T-cell (primary cell): ENCODE data around the gene SRPX2. TPM values are rescaled to one million over a fixed set of nuclear protein-coding genes. Genes with fewer than 3 reads are reported as not detected.

Experiments
- ATAC-seq, 4 experiments: fragments of 200-7000 bp in 3 of 4; fragments of 150-1000 bp in 1 of 4; cut with Tn5 transposase; replicated peaks in 1 of 4; 1 replicate in 3 of 4; 2 replicates in 1 of 4; pipeline ENCODE4 v1.10.0; 2021; ENCODE audit warnings: moderate library complexity in 3 of 4, mild to moderate bottlenecking in 2 of 4, moderate number of reproducible peaks in 1 of 4
- CTCF ChIA-PET, 2 donors: fragments of 300-600 bp; sonication (Branson Sonifier 250); formaldehyde crosslinking; loops; one replicate each; lab custom pipeline; 2022; ENCODE audit warnings: antibody characterized with exemption in 2 of 2; lab: Charles Lee
- POLR2A ChIA-PET, 2 donors: fragments of 300-600 bp; sonication (Branson Sonifier 250); formaldehyde crosslinking; loops; one replicate each; lab custom pipeline; 2022; ENCODE audit warnings: antibody characterized with exemption in 2 of 2; lab: Charles Lee
- DNase-seq, 35 experiments: peaks; one replicate each; pipeline versions ENCODE4 v3.0.0 to v3.0.0-alpha.2; 2013 to 2023
- H3K27ac ChIP-seq: one replicate; pipeline ENCODE4 v1.5.1; 2013; ENCODE audit warnings: low read length
- H3K27me3 ChIP-seq, 2 experiments: replicated peaks in 1 of 2; 1 replicate in 1 of 2; 2 replicates in 1 of 2; pipeline versions ENCODE4 v1.6.1 to v1.7.0; 2013; ENCODE audit warnings: low read length in 1 of 2, mixed read lengths in 1 of 2; ENCODE audit not compliant: control insufficient read depth in 2 of 2, insufficient read depth in 2 of 2; ENCODE audit errors: extremely low read depth in 1 of 2
- H3K36me3 ChIP-seq, 2 donors: 1 replicate in 1 of 2; 2 replicates in 1 of 2; pipeline versions ENCODE4 v1.6.1 to v1.7.0; 2013; ENCODE audit warnings: low read length in 1 of 2; ENCODE audit not compliant: control insufficient read depth in 2 of 2, insufficient read depth in 1 of 2; ENCODE audit errors: extremely low read depth in 1 of 2
- H3K4me1 ChIP-seq, 2 experiments: 1 replicate in 1 of 2; 2 replicates in 1 of 2; pipeline versions ENCODE4 v1.6.1 to v1.7.0; 2013; ENCODE audit warnings: low read length in 2 of 2, mixed read lengths in 1 of 2; ENCODE audit not compliant: insufficient read depth in 2 of 2, control insufficient read depth in 1 of 2; ENCODE audit errors: extremely low read depth in 1 of 2
- H3K4me3 ChIP-seq, 2 donors: 1 replicate in 1 of 2; 2 replicates in 1 of 2; pipeline versions ENCODE4 v1.5.1 to v1.7.0; 2013; ENCODE audit warnings: mild to moderate bottlenecking in 2 of 2, low read length in 1 of 2, moderate library complexity in 1 of 2; ENCODE audit not compliant: control insufficient read depth in 1 of 2; ENCODE audit errors: extremely low read depth in 1 of 2
- H3K9me3 ChIP-seq: 2 replicates; pipeline ENCODE4 v1.7.0; 2013
- H3K27ac Mint-ChIP-seq, 2 donors: one replicate each; pipeline ENCODE4 v1.8.0; 2020 to 2021; ENCODE audit warnings: mild to moderate bottlenecking in 2 of 2, mixed read lengths in 2 of 2
- H3K27me3 Mint-ChIP-seq, 2 donors: one replicate each; pipeline ENCODE4 v1.8.0; 2021 to 2022; ENCODE audit warnings: mixed read lengths in 2 of 2
- H3K36me3 Mint-ChIP-seq: one replicate; pipeline ENCODE4 v1.8.0; 2021; ENCODE audit warnings: mixed read lengths
- H3K4me1 Mint-ChIP-seq, 3 donors: one replicate each; pipeline ENCODE4 v1.8.0; 2020 to 2022; ENCODE audit warnings: mixed read lengths in 3 of 3, mild to moderate bottlenecking in 1 of 3
- H3K4me3 Mint-ChIP-seq, 3 donors: one replicate each; pipeline ENCODE4 v1.8.0; 2020 to 2022; ENCODE audit warnings: mild to moderate bottlenecking in 3 of 3, mixed read lengths in 3 of 3, moderate library complexity in 3 of 3
- H3K9me3 Mint-ChIP-seq, 3 donors: one replicate each; pipeline ENCODE4 v1.8.0; 2020 to 2022; ENCODE audit warnings: mixed read lengths in 3 of 3
- WGBS: methylation state at CpG from one replicate; pipeline ENCODE4 v1.1.5; 2013; ENCODE audit warnings: missing lambda C conversion rate; ENCODE audit not compliant: insufficient coverage; 5-methylcytosine and 5-hydroxymethylcytosine counted together
- total RNA-seq, 35 experiments: library from RNA in 6 of 35; stranded (reverse) in 6 of 35; fragments of 120-200 nt in 1 of 35; gene quantifications; one replicate each; pipeline versions ENCODE4 v1.2.1 to v1.2.4 and lab custom pipeline; 2013 to 2026

The SRPX2 gene
- total RNA-seq, 5 donors from 2014 or later (not counting 1 experiment from before 2014, with no cell fraction given): 0.18 TPM; not detected in 4

DNA sequence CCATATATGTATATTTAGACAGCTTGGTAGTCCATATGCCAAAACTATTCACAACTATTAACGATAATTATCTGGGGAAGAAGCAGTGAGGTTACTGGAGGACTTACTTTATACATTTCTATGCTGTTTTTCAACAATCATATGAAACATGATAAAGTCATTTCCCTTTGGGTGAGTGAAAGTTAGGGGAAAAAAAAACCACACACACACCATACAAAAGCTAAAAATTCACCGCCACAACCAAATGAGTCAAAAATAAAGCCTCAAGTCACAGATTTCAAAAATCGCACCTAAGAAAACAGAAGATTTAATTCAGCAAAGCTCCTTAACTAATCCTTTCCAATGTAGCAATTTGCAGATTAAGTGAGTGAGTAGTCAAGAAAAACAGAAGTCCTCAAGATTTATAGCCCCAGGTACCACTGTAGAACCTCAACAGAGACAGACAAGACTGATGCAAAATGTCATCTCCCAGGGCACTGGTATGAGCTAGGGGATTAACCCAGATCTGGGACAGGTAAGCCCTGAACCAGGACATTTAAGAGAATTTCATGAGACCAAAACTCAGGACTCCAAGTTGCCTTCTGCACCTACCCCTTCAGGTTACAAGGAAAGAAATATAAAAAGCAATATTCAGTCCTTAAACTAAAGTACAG, 52.8 kb downstream of the SRPX2 start:
- CTCF ChIA-PET: no interaction called here
- no peak overlapping the region for H3K27ac Mint-ChIP-seq
- no peak for ATAC-seq

DNA sequence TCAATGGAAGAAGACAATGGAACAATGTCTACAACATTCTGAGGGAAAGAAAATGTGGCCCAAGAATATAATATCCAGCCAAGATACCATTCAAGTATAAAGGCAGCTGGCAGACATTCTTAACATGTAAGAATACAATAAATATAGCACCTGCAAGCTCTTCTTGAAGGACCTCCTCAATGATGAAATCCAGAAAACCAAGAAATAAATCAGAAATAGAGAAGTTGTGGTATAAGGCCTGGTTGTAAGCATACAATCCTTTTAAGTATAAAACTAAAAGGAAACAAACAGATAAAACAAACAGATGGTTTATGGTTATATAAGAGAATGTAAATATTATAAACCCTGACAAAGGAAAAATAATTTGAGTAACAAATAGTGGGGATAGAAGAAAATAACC, 54.6 kb downstream of the SRPX2 start:
- ChIA-PET CTCF (no interaction called here), POLR2A (no interaction called here)
- Histone ChIP-seq H3K27me3 (no peaks in the 10 kb centered on the region), H3K9me3 (no peaks in the 10 kb centered on the region), H3K27ac (no peak overlapping the region), H3K36me3 (no peaks in the 10 kb centered on the region), H3K4me1 (no peaks in the 10 kb centered on the region), H3K4me3 (no peak overlapping the region)
- no peak overlapping the region for H3K27ac Mint-ChIP-seq
- no peaks in the 10 kb centered on the region for H3K36me3 Mint-ChIP-seq
- no peaks in the 10 kb centered on the region for H3K9me3 Mint-ChIP-seq
- DNase-seq (no peak), ATAC-seq (no peak)
- no peak overlapping the region for H3K4me3 Mint-ChIP-seq
- no peaks in the 10 kb centered on the region for H3K4me1 Mint-ChIP-seq
- H3K27me3 Mint-ChIP-seq: peaks cover 7 to 27% of the 10 kb centered on the region in 2 donors

More for the DNA sequence above, 52.8 kb downstream of the SRPX2 start:
- Mint-ChIP-seq H3K27me3 (peaks cover 17 to 33% of the 10 kb centered on the region in 2 donors), H3K36me3 (no peaks in the 10 kb centered on the region), H3K9me3 (no peaks in the 10 kb centered on the region), H3K4me3 (no peak overlapping the region), H3K4me1 (no peaks in the 10 kb centered on the region)
- H3K9me3 ChIP-seq: no peaks in the 10 kb centered on the region
- no CpG with 5 or more reads among the region's 3 CpGs for WGBS
- no peaks in the 10 kb centered on the region for H3K4me1 ChIP-seq
- no peak overlapping the region for H3K4me3 ChIP-seq
- no peaks in the 10 kb centered on the region for H3K36me3 ChIP-seq
- H3K27ac ChIP-seq: no peak overlapping the region
- no peaks in the 10 kb centered on the region for H3K27me3 ChIP-seq
- no peak for DNase-seq
- POLR2A ChIA-PET: no interaction called here

DNA sequence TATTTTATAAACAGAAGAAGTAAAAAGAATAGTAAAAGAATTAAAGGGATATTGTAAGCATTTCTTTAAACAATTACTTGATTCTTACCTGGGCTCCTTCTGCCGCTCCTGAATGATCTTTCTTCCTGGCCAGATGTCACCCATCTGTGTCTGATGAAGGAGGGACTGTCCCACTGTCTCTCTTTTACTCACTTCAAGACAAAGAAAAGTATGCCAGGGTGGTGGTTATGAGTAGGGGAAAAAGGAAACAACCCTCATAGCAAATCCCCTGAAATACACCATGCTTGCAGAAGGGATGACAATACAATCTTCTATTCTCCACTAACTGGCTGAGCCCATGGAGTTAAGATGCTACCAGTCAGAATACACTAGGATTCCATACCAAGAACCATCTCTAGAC, 56.8 kb downstream of the SRPX2 start:
- no peaks in the 10 kb centered on the region for H3K4me1 Mint-ChIP-seq
- no peak overlapping the region for H3K27ac Mint-ChIP-seq
- peaks cover 5 to 25% of the 10 kb centered on the region in 2 donors for H3K27me3 Mint-ChIP-seq
- Histone ChIP-seq H3K36me3 (no peaks in the 10 kb centered on the region), H3K4me3 (no peak overlapping the region), H3K27ac (no peak overlapping the region), H3K9me3 (no peaks in the 10 kb centered on the region), H3K27me3 (no peaks in the 10 kb centered on the region), H3K4me1 (no peaks in the 10 kb centered on the region)
- no peaks in the 10 kb centered on the region for H3K36me3 Mint-ChIP-seq
- no peak overlapping the region for H3K4me3 Mint-ChIP-seq
- ATAC-seq (no peak), DNase-seq (no peak)
- ChIA-PET POLR2A (interaction anchor here in 1 of 2 donors (0.6 kb wide), 1 partner anchor 1328 kb away, joined by 3 read pairs; no protein-coding TSS in a partner anchor), CTCF (no interaction called here)
- no peaks in the 10 kb centered on the region for H3K9me3 Mint-ChIP-seq
- no CpG with 5 or more reads among the region's 1 CpG for WGBS

DNA sequence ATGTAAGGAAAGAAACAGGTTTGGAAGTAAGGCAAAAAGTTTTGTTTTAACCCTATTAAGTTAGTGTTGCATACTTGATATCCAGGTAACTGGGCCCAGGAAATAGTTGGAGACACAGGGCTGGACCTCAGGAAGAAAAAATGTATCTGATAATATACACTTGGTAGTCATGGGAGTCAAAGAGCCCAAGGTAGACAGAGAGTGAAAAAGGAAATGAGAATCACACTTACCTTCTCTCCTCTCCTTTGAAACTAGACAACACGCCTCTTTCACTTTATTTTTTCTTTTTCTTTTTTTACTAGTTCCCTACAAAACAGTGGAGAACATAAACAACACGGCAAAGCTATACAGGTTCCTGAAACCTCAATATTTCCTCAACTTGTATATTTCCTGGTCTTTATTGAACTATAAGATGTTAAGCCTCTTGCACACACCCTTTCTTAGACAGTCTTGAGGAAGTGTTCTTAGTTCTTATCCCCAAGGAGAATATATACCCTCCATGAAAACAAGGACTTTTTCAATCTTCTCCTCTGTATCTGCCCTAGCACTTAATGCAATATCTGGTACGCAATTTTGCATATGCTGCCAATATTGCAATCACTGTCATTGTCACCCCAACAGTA, 60.7 kb downstream of the SRPX2 start:
- ChIA-PET CTCF (interaction anchor here in 1 of 2 donors (0.6 kb wide), 1 partner anchor 297 kb away, joined by 5 read pairs; no protein-coding TSS in a partner anchor), POLR2A (no interaction called here)
- H3K36me3 Mint-ChIP-seq: no peaks in the 10 kb centered on the region
- H3K36me3 ChIP-seq: no peaks in the 10 kb centered on the region
- no peak overlapping the region for H3K4me3 Mint-ChIP-seq
- DNase-seq (no peak), ATAC-seq (no peak)
- H3K27ac Mint-ChIP-seq: no peak overlapping the region
- H3K27me3 Mint-ChIP-seq: peaks cover 11 to 46% of the 10 kb centered on the region in 2 donors
- H3K27ac ChIP-seq: no peak overlapping the region
- H3K4me1 Mint-ChIP-seq: no peaks in the 10 kb centered on the region
- H3K9me3 ChIP-seq: no peaks in the 10 kb centered on the region
- no peak overlapping the region for H3K4me3 ChIP-seq
- H3K4me1 ChIP-seq: no peaks in the 10 kb centered on the region
- H3K9me3 Mint-ChIP-seq: no peaks in the 10 kb centered on the region
- WGBS: no CpG with 5 or more reads among the region's 3 CpGs
- H3K27me3 ChIP-seq: no peaks in the 10 kb centered on the region

DNA sequence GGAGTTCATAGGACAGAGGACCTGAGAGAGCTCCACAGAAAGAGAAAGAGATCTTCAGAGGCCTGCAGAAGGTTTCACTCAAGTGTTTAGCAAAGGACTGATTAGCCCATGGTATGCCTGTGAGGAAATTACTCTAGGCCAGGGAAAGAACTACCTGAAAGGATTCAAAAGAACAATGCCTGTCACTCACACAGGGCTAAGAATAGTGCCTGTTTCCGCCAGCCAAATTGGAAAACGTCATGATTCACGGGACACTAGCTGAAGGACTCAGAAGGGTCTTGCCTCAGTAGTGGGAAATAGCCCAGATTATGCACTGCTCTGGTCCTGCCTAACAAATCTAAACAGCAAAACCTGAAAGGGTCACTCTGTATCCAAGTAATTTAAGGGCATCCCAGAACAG, 66.8 kb downstream of the SRPX2 start:
- Mint-ChIP-seq H3K4me1 (no peaks in the 10 kb centered on the region), H3K27ac (no peak overlapping the region), H3K9me3 (no peaks in the 10 kb centered on the region), H3K27me3 (peaks cover 9 to 35% of the 10 kb centered on the region in 2 donors), H3K4me3 (no peak overlapping the region), H3K36me3 (no peaks in the 10 kb centered on the region)
- Histone ChIP-seq H3K4me3 (no peak overlapping the region), H3K27ac (no peak overlapping the region), H3K4me1 (no peaks in the 10 kb centered on the region), H3K9me3 (no peaks in the 10 kb centered on the region), H3K36me3 (no peaks in the 10 kb centered on the region), H3K27me3 (no peaks in the 10 kb centered on the region)
- ChIA-PET POLR2A (no interaction called here), CTCF (no interaction called here)
- no peak for ATAC-seq
- DNase-seq: no peak
- WGBS: 80% methylated on average over 1 of the region's 3 CpGs

DNA sequence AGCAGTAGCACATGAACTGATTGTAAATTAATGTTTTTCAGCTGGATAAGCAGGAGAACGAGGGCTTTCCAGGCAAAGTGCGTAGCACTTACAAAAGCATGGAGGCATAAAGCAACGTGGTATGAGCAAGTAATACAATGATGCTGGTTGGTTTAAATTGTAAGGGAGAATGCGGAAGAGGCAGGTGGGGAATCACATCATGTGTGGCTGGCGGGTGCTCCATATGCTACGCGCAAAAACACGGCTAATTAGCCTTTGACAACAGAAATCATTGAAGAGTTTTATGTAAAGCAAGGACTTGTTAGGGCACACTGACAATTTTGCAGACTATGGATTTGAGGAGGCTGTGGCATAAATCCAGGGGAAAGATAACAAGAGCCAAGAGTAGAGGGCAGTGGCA, 73.4 kb downstream of the SRPX2 start:
- whole genome bisulfite sequencing: 89% methylated on average over 8 of the region's 8 CpGs
- H3K27me3 ChIP-seq: no peaks in the 10 kb centered on the region
- ATAC-seq (no peak), DNase-seq (no peak)
- H3K4me1 ChIP-seq: no peaks in the 10 kb centered on the region
- no peaks in the 10 kb centered on the region for H3K36me3 ChIP-seq
- no peak overlapping the region for H3K4me3 ChIP-seq
- Mint-ChIP-seq H3K27me3 (peaks cover 0 to 8% of the 10 kb centered on the region in 2 donors), H3K9me3 (no peaks in the 10 kb centered on the region), H3K27ac (no peak overlapping the region), H3K4me1 (no peaks in the 10 kb centered on the region), H3K36me3 (no peaks in the 10 kb centered on the region), H3K4me3 (no peak overlapping the region)
- ChIA-PET POLR2A (no interaction called here), CTCF (interaction anchor here in 1 of 2 donors (0.5 kb wide), 1 partner anchor 99 kb away, joined by 7 read pairs; no protein-coding TSS in a partner anchor)
- H3K9me3 ChIP-seq: no peaks in the 10 kb centered on the region
- no peak overlapping the region for H3K27ac ChIP-seq
